Measurements from ENCODE around the gene G6PC2.

G6PC2 gene

GRCh38 chr2:168945508-168945907 is 44.4 kb downstream of the G6PC2 start:
- DNase-seq (ENCODE audit: low spot score), result no peak

GRCh38 chr2:168948621-168949212 is 47.6 kb downstream of the G6PC2 start:
- DNase-seq (ENCODE audit: low spot score), result peak; percentile 16

GRCh38 chr2:168949324-168949723 is 48.2 kb downstream of the G6PC2 start:
- no peak for DNase-seq (ENCODE audit: low spot score)

- no peak for DNase-seq (ENCODE audit: low spot score)
These were observed 50.8 kb downstream of the G6PC2 start for GRCh38 chr2:168951871-168952270.

- DNase-seq (ENCODE audit: low spot score), result no peak
These were observed 51.3 kb downstream of the G6PC2 start for GRCh38 chr2:168952424-168952823.

- DNase-seq (ENCODE audit: low spot score), result no peak
These were observed 53.2 kb downstream of the G6PC2 start for GRCh38 chr2:168954256-168954655.

- DNase-seq (ENCODE audit: low spot score), result no peak
These were observed 54.2 kb downstream of the G6PC2 start for GRCh38 chr2:168955321-168955720.

- no peak for DNase-seq (ENCODE audit: low spot score)
These were observed 55.3 kb downstream of the G6PC2 start for GRCh38 chr2:168956392-168956791.
